Activated CD8-positive, alpha-beta memory T cell treated with anti-CD3 and anti-CD28 coated beads for 48 hours (primary cell): ENCODE data around the gene TNNI2.

Source experiments
- DNase-seq, 3 experiments: peaks; one replicate each; pipeline ENCODE4 v3.0.0-alpha.2; 2020; ENCODE audit warnings: low read depth in 2 of 3, low spot score in 2 of 3

TNNI2 gene

GRCh38 chr11:1820463-1821325, 18.1 kb upstream of the TNNI2 start:
- DNase-seq: no peak

GRCh38 chr11:1821562-1821961, 17.2 kb upstream of the TNNI2 start:
- DNase-seq: no peak

- no peak for DNase-seq
These were observed 16.0 kb upstream of the TNNI2 start for GRCh38 chr11:1822648-1823375.

- DNase-seq: no peak
These were observed 15.2 kb upstream of the TNNI2 start for GRCh38 chr11:1823376-1824220.

GRCh38 chr11:1824221-1825038, 14.4 kb upstream of the TNNI2 start:
- no peak for DNase-seq

- DNase-seq: no peak
These were observed 13.6 kb upstream of the TNNI2 start for GRCh38 chr11:1825039-1825740.

GRCh38 chr11:1825785-1826451, 12.9 kb upstream of the TNNI2 start:
- DNase-seq: no peak

- no peak for DNase-seq
These were observed 12.2 kb upstream of the TNNI2 start for GRCh38 chr11:1826552-1827094.

GRCh38 chr11:1827095-1827813, 11.5 kb upstream of the TNNI2 start:
- no peak for DNase-seq

GRCh38 chr11:1827931-1828330, 10.8 kb upstream of the TNNI2 start:
- DNase-seq: no peak

- no peak for DNase-seq
These were observed 10.2 kb upstream of the TNNI2 start for GRCh38 chr11:1828542-1828941.

- DNase-seq: no peak
These were observed 9.6 kb upstream of the TNNI2 start for GRCh38 chr11:1829039-1829820.

- DNase-seq: no peak
These were observed 8.8 kb upstream of the TNNI2 start for GRCh38 chr11:1830004-1830321.

GRCh38 chr11:1830322-1831223, 8.2 kb upstream of the TNNI2 start:
- no peak for DNase-seq

- no peak for DNase-seq
These were observed 7.2 kb upstream of the TNNI2 start for GRCh38 chr11:1831338-1832210.
